A673 (cell line): ENCODE data around the gene MECR. TPM values are rescaled to one million over a fixed set of nuclear protein-coding genes. Genes with fewer than 3 reads are reported as not detected.
A peak's percentile ranks its signal among the peaks of the same experiment; 100 is the strongest.

Source experiments
- BruUV-seq: library from RNA; stranded (reverse); fragments of 400-500 nt; replicated peaks from 2 replicates; lab custom pipeline; 2021; lab: Mats Ljungman, UMichigan
- CTCF ChIA-PET: fragments of 300-600 bp; sonication (Branson Sonifier 250); formaldehyde crosslinking; loops from one replicate; lab custom pipeline; 2022; ENCODE audit warnings: antibody characterized with exemption; lab: Charles Lee
- POLR2A ChIA-PET: fragments of 300-600 bp; sonication (Branson Sonifier 250); formaldehyde crosslinking; loops from one replicate; lab custom pipeline; 2022; ENCODE audit warnings: antibody characterized with exemption; ENCODE audit not compliant: low non-redundant PET; lab: Charles Lee
- DNase-seq: peaks from one replicate; pipeline ENCODE4 v3.0.0-alpha.2; 2015; ENCODE audit warnings: low spot score
- H3K27ac ChIP-seq: fragments of 200-600 bp; sonication (generic); 2 replicates; pipeline ENCODE4 v1.5.1; 2016; ENCODE audit warnings: mixed run types, low read depth, mild to moderate bottlenecking, mixed read lengths, antibody characterized with exemption, low read length; ENCODE audit not compliant: poor library complexity, severe bottlenecking
- H3K27me3 ChIP-seq: fragments of 200-600 bp; sonication (generic); replicated peaks from 2 replicates; pipeline ENCODE4 v1.6.1; 2017; ENCODE audit warnings: mixed run types, low read depth, mild to moderate bottlenecking, mixed read lengths, antibody characterized with exemption, low read length; ENCODE audit not compliant: insufficient read depth, poor library complexity
- H3K36me3 ChIP-seq: fragments of 200-600 bp; sonication (generic); 2 replicates; pipeline ENCODE4 v1.6.1; 2016; ENCODE audit warnings: mixed run types, mild to moderate bottlenecking, mixed read lengths, antibody characterized with exemption, low read length; ENCODE audit not compliant: insufficient read depth, poor library complexity, severe bottlenecking
- H3K4me1 ChIP-seq: fragments of 200-600 bp; sonication (generic); 2 replicates; pipeline ENCODE4 v1.6.1; 2017; ENCODE audit warnings: mixed run types, mild to moderate bottlenecking, mixed read lengths, antibody characterized with exemption, low read length; ENCODE audit not compliant: insufficient read depth, poor library complexity, severe bottlenecking
- H3K4me3 ChIP-seq: fragments of 200-600 bp; sonication (generic); 2 replicates; pipeline ENCODE4 v1.5.1; 2016; ENCODE audit warnings: low read depth, mixed run types, mild to moderate bottlenecking, mixed read lengths, low read length; ENCODE audit not compliant: poor library complexity, severe bottlenecking
- H3K9me3 ChIP-seq: fragments of 200-600 bp; sonication (generic); 2 replicates; pipeline ENCODE4 v1.6.1; 2016; ENCODE audit warnings: mixed run types, low read depth, mild to moderate bottlenecking, mixed read lengths, antibody characterized with exemption, low read length; ENCODE audit not compliant: poor library complexity, severe bottlenecking
- EZH2 ChIP-seq: fragments of 200-600 bp; sonication (generic); IDR thresholded peaks from 2 replicates; pipeline ENCODE4 v1.6.1; 2017; ENCODE audit warnings: borderline replicate concordance, low read depth, mild to moderate bottlenecking, mixed read lengths, antibody characterized with exemption, low read length; ENCODE audit not compliant: poor library complexity, severe bottlenecking
- intact Hi-C: fragments of 100-400 bp; cut with micrococcal nuclease; formaldehyde crosslinking; loops from one replicate; pipeline ENCODE4 v1.10.0; 2022; ENCODE audit not compliant: unreplicated experiment
- total RNA-seq: library from RNA; stranded (reverse); gene quantifications from 2 replicates; pipeline ENCODE4 v1.2.3, GENCODE V29; 2021
- TF ChIP-seq, protein P1 (sequence below): fragments of 300-800, 200-600 bp; sonication (generic); conservative IDR thresholded peaks from 2 replicates; pipeline ENCODE4 v1.5.1; 2017; ENCODE audit warnings: low read depth, mild to moderate bottlenecking, antibody characterized with exemption, low read length, moderate library complexity, mixed read lengths

Gene MECR
- total RNA-seq, 1 experiment from 2014 or later, result 39.0 TPM

DNA sequence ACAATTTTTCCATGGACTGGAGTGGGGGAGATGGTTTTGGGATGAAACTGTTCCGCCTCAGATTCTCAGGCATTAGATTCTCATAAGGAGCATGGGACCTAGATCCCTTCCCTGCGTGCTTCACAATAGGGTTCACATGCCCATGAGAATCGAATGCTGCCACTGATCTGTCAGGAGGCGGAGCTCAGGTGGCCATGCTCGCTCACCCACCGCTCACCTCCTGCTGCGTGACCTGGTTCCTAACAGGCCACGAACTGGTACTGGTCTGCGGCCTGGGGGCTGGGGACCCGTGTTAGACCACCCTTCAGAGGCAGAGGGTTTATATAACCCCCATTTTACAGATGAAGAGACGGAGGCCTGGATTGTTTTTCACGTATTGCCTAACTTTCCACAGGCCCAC, 32.7 kb downstream of the MECR start:
- no peak overlapping the region for H3K4me3 ChIP-seq
- ChIA-PET CTCF (interaction anchor here (1.0 to 1.5 kb wide), 2 partner anchors 16 to 316 kb away, joined by 5 to 15 read pairs; partner anchors contain the start of gene SRSF4), POLR2A (no interaction called here)
- peaks cover 22% of the 10 kb centered on the region for H3K36me3 ChIP-seq
- peaks cover 8% of the 10 kb centered on the region for H3K4me1 ChIP-seq
- TF ChIP-seq, protein P1, sequence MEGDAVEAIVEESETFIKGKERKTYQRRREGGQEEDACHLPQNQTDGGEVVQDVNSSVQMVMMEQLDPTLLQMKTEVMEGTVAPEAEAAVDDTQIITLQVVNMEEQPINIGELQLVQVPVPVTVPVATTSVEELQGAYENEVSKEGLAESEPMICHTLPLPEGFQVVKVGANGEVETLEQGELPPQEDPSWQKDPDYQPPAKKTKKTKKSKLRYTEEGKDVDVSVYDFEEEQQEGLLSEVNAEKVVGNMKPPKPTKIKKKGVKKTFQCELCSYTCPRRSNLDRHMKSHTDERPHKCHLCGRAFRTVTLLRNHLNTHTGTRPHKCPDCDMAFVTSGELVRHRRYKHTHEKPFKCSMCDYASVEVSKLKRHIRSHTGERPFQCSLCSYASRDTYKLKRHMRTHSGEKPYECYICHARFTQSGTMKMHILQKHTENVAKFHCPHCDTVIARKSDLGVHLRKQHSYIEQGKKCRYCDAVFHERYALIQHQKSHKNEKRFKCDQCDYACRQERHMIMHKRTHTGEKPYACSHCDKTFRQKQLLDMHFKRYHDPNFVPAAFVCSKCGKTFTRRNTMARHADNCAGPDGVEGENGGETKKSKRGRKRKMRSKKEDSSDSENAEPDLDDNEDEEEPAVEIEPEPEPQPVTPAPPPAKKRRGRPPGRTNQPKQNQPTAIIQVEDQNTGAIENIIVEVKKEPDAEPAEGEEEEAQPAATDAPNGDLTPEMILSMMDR, result no peak
- TF ChIP-seq EZH2, result no peak
- H3K27ac ChIP-seq, result no peak overlapping the region
- intact Hi-C loops, result no loop called here
- H3K9me3 ChIP-seq, result no peaks in the 10 kb centered on the region
- DNase-seq, result no peak
- no peaks in the 10 kb centered on the region for H3K27me3 ChIP-seq
- no TSS peak for BruUV-seq

DNA sequence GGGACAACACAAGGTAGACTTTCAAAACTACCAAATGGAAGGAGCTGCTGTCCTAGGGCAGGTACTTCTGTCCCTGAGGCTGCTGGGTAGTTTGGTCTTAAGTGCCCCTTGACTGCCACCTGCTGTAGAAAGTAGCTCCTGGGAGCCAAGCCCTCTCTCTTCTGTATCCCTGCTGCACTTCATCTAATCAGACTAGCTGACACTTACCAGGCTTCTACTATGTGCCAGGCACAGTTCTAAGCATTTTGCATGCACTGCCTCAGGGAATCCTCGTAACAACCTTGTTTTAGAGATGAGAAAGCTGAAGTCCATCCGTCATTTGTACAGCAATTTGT, 33.2 kb downstream of the MECR start:
- DNase-seq, result peak; percentile 45
- POLR2A ChIA-PET, result no interaction called here
- CTCF ChIA-PET, result interaction anchor here (0.5 to 1.5 kb wide), 3 partner anchors 15 to 316 kb away, joined by 4 to 15 read pairs (median 5); partner anchors contain the start of gene SRSF4
- peaks cover 22% of the 10 kb centered on the region for H3K36me3 ChIP-seq
- intact Hi-C loops, result no loop called here
- no peak for TF ChIP-seq EZH2
- TF ChIP-seq, protein P1, result peak; percentile 49
- no peak overlapping the region for H3K4me3 ChIP-seq
- no peaks in the 10 kb centered on the region for H3K9me3 ChIP-seq
- peaks cover 6% of the 10 kb centered on the region for H3K4me1 ChIP-seq
- no peak overlapping the region for H3K27ac ChIP-seq
- BruUV-seq, result no TSS peak
- no peaks in the 10 kb centered on the region for H3K27me3 ChIP-seq

DNA sequence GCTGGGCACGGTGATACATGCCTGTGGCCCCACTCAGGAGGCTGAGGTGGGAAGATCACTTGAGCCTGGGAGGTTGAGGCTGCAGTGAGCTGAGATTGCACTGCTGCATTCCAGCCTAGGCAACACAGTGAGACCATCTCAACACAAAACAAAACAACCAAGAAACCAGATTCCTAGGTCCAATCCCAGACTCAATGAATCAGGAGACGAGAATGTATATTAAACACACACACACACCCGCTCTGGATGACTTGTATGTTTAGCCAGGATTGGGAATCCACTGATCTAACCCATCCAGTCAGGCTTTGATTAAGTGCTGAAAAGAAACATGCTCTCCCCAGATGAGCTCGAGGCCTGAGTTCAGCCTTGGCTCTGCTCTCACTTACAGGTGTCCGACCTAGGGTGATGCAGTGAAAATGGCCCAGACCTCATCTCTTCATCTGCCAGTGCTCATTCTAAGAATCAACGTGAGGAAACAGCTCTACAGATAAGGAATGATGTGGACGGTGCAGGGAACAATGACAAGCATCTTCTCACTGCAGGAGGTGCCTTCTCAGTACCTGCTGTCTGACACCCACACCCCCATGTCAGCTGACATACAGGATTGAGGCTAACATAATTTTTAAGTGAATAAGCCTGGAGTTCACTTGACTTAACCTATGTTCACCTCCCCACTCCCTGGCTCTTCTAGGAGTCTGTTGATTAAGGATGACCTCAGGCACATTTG, 33.7 kb downstream of the MECR start:
- Histone ChIP-seq H3K4me1 (peaks cover under 1% of the 10 kb centered on the region), H3K36me3 (peaks cover 22% of the 10 kb centered on the region), H3K9me3 (no peaks in the 10 kb centered on the region), H3K27ac (no peak overlapping the region), H3K4me3 (no peak overlapping the region), H3K27me3 (no peaks in the 10 kb centered on the region)
- intact Hi-C loops, result no loop called here
- no peak for DNase-seq
- POLR2A ChIA-PET, result no interaction called here
- CTCF ChIA-PET, result interaction anchor here (0.5 to 1.5 kb wide), 3 partner anchors 15 to 315 kb away, joined by 4 to 15 read pairs (median 5); partner anchors contain the start of gene SRSF4
- no peak for TF ChIP-seq EZH2
- TF ChIP-seq, protein P1, result no peak
- no TSS peak for BruUV-seq
